H1 (cell line): ENCODE data around the gene PTPN13. TPM values are rescaled to one million over a fixed set of nuclear protein-coding genes. Genes with fewer than 3 reads are reported as not detected.

Source experiments
- CHD7 ChIP-seq: fragments of 300-600 bp; sonication (generic); IDR thresholded peaks from 2 replicates; pipeline ENCODE4 v1.7.1; 2012; ENCODE audit warnings: low read length, moderate library complexity, mild to moderate bottlenecking, inconsistent platforms; ENCODE audit not compliant: insufficient replicate concordance
- CTBP2 ChIP-seq: IDR thresholded peaks from 2 replicates; pipeline ENCODE4 v1.7.0; 2011; ENCODE audit warnings: borderline replicate concordance, mild to moderate bottlenecking, moderate library complexity, mixed read lengths, low read length; ENCODE audit not compliant: insufficient read depth, insufficient read length
- GTF2F1 ChIP-seq: IDR thresholded peaks from 2 replicates; pipeline ENCODE4 v1.6.1; 2012; ENCODE audit warnings: low read depth, low read length, improper control_type of control experiment, borderline replicate concordance
- NANOG ChIP-seq: IDR thresholded peaks from 2 replicates; pipeline ENCODE4 v1.6.1; 2011; ENCODE audit warnings: low read length, low read depth, mild to moderate bottlenecking, inconsistent platforms; ENCODE audit not compliant: insufficient read depth, poor library complexity, severe bottlenecking
- polyA plus RNA-seq, 7 experiments: library from polyadenylated mRNA; depleted of rRNA in 3 of 7; stranded (reverse) in 5 of 7; unstranded in 2 of 7; fragments of >200 nt in 5 of 7; fragments of 200-250 nt in 2 of 7; gene quantifications; 1 replicate in 5 of 7; 2 replicates in 1 of 7; 4 replicates in 1 of 7; pipeline versions ENCODE4 v1.2.1 to v1.2.3, GENCODE V29; 2011 to 2013; ENCODE audit warnings: missing spikeins in 2 of 7, mixed read lengths in 2 of 7
- total RNA-seq: library from RNA; stranded (reverse); fragmentation: NEBNext Ultra II Directional; extraction: Animal tissue kit (Norgen Biotek cat#: 25700); gene quantifications from 2 replicates; pipeline ENCODE4 v1.2.1, GENCODE V29; 2021

The PTPN13 gene
- total and polyA plus RNA-seq, 2 of the 8 experiments (the other 6 are each of a cell fraction or from before 2014, with no cell fraction given) = 12.7 to 57.9 TPM

DNA sequence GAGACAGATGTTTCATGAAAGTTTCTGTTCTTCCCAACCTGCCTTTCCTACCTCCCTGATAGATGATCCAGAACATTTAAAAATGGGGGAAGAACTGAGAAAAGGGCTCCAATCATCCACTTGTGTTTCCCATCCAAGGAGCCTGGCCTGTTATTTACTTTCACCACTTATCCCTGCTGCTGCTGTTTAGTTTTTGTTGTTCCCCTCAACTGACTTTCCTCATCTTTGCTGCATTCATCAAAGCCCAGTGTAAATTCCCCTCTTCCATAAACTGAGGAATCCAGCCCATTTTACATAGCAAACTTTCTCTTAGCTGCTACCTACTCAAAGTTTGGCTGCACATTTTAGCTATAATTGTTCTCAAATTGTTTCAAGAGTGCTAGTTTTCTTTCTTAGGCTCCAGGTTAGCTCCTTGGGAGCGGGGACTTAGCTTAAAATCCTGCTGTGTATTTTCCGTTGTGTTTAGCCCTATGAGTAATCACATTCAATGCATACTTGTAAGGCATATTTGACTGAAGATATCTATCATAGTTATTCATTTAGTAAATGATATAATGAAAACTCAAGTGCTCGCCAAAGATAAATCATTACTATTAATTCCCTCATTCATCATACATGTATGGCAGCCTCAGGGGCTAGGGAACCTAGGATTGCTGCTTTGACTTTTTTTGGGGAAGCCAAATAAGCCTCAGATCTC lies 1.4 kb upstream of the PTPN13 start (continued):
- TF ChIP-seq CHD7 (no peak), CTBP2 (no peak), NANOG (no peak), GTF2F1 (no peak)
